ENCODE results near the gene DNMBP. TPM values are rescaled to one million over a fixed set of nuclear protein-coding genes. Genes with fewer than 3 reads are reported as not detected.

DNMBP gene
- total and polyA plus RNA-seq, 2 donors (not counting 3 experiments of a cell fraction or from before 2014, with no cell fraction given) = 32.0 to 53.4 TPM

DNA sequence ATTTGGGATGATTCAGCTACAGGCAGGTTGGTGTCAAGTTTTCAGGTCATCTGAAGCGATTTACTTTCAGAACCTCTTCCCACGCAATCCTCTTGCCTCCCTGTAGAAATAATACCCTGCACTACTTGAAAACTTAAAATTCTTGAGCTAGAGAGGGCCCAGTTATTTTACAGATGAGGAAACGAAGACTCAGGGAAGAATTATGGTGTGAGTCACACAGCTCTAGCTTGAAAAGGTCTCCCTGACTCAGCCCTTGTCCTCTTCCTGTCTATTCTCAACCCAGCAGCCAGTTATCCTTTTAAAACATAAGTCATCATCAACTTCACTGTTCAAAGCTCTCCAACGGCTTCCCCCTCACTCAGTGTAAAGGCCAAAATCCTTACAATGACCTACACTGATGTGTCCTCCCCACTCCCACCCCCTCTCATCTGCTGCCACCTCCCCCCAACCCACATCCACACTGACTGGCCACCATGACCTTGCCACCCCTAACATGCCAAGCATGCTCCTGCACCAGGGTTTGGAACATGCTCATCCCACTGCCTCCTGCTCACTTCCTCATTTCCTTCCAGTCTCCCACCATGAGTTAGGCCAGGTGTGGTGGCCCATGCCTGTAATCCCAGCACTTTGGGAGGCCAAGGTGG is 3.4 kb downstream of the DNMBP start:
- Histone ChIP-seq H4K20me1 (replicated peaks; ENCODE audit: control insufficient read depth, extremely low read depth, insufficient read depth, low read length) (peaks cover 2% of the 10 kb centered on the region), H3K4me3 (replicated peaks in 1 of 3; ENCODE audit: insufficient read depth in 1 of 3, low read depth in 1 of 3, low read length in 3 of 3) (peak overlapping the region in 1 of 3 experiments; percentile 59), H3K27ac (ENCODE audit: insufficient read depth, low read depth, low read length) (peak overlapping the region; percentile 83), H3K9me3 (replicated peaks; ENCODE audit: control insufficient read depth, insufficient read depth, low read length) (no peaks in the 10 kb centered on the region), H3K36me3 (ENCODE audit: control insufficient read depth in 2 of 2, extremely low read depth in 1 of 2, insufficient read depth in 2 of 2, low read length in 2 of 2) (no peaks in the 10 kb centered on the region), H3K4me1 (ENCODE audit: control insufficient read depth, extremely low read depth, insufficient read depth, low read length) (peaks cover 62% of the 10 kb centered on the region), H3K4me2 (ENCODE audit: insufficient read depth, low read length) (peak overlapping the region; percentile 93), H3K9ac (replicated peaks; ENCODE audit: extremely low read depth, insufficient read depth, low read length) (peak overlapping the region; percentile 92), H2AFZ (ENCODE audit: low read depth, low read length) (no peak overlapping the region), H3K27me3 (ENCODE audit: control insufficient read depth in 2 of 2, insufficient read depth in 2 of 2, low read length in 2 of 2) (no peaks in the 10 kb centered on the region), H3K79me2 (ENCODE audit: control insufficient read depth, insufficient read depth, low read length) (peaks cover 71% of the 10 kb centered on the region), H3K9me1 (replicated peaks; ENCODE audit: control insufficient read depth, extremely low read depth, insufficient read depth, low read length) (no peaks in the 10 kb centered on the region)
- DNase-seq (ENCODE audit: low read depth, low spot score) (peak; percentile 93), FAIRE-seq (peak; percentile 91)
- POLR2A ChIA-PET = interaction anchor here (0.6 to 3.1 kb wide), 8 partner anchors 10 to 161 kb away, joined by 3 to 19 read pairs (median 4); no protein-coding TSS in a partner anchor
- intact Hi-C loops (cut with micrococcal nuclease) = loop anchor here (1.0 to 5.0 kb wide), 7 partner anchors 12 to 224 kb away; partner anchors contain the start of gene ABCC2
- dilution Hi-C loops (cut with MboI; ENCODE audit: extremely low pct_ligation_motif_present, low sequenced_read_pairs) = no loop called here
- CTCF ChIA-PET = interaction anchor here (0.5 to 3.7 kb wide), 14 partner anchors 10 to 160 kb away, joined by 3 to 29 read pairs (median 11); no protein-coding TSS in a partner anchor
- no TSS peak for BruUV-seq (replicated peaks)
- TF ChIP-seq POLR2AphosphoS5 (IDR thresholded peaks at IDR 0.05; ENCODE audit: insufficient read depth, low read depth, low read length) (peak; percentile 69), POLR2A (IDR thresholded peaks at IDR 0.05; ENCODE audit: low read depth, low read length) (peak; percentile 57), MYC (IDR thresholded peaks at IDR 0.05; ENCODE audit: low read depth, low read length) (peak; percentile 57), GATA2 (IDR thresholded peaks at IDR 0.05; ENCODE audit: insufficient read depth, insufficient read length, low read depth, low read length) (peak; percentile 65), FOS (IDR thresholded peaks at IDR 0.05; ENCODE audit: borderline replicate concordance, insufficient read depth, low read length) (peak; percentile 98), EZH2 (IDR thresholded peaks at IDR 0.05; ENCODE audit: borderline replicate concordance, low read depth, low read length, severe bottlenecking) (no peak), JUN (IDR thresholded peaks at IDR 0.05; ENCODE audit: borderline replicate concordance, insufficient read depth, insufficient read length, low read depth) (peak; percentile 94)
- TF ChIP-seq, protein P1, sequence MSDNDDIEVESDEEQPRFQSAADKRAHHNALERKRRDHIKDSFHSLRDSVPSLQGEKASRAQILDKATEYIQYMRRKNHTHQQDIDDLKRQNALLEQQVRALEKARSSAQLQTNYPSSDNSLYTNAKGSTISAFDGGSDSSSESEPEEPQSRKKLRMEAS (IDR thresholded peaks at IDR 0.05; ENCODE audit: insufficient read depth, insufficient read length) = no peak

Measured in endothelial cell of umbilical vein (primary cell).